Uterus (tissue), 4 donors: Measurements from ENCODE around the gene CLGN. TPM values are rescaled to one million over a fixed set of nuclear protein-coding genes. Genes with fewer than 3 reads are reported as not detected.
"Not testable (repeated sequence)": the region's sequence is repeated elsewhere in the genome, so short reads cannot be mapped to it uniquely, and the experiment has no call there.

Experiments
- DNase-seq, 2 donors: peaks; one replicate each; pipeline ENCODE4 v3.0.0-alpha.2; 2019 to 2020
- H3K27ac ChIP-seq, 2 donors: fragments of 200-600 bp; sonication (generic); 1 replicate in 1 of 2; 2 replicates in 1 of 2; pipeline ENCODE4 v1.5.1; 2016 to 2018
- H3K27me3 ChIP-seq, 2 donors: fragments of 200-600 bp; sonication (generic); one replicate each; pipeline ENCODE4 v1.5.1; 2018 to 2019; ENCODE audit warnings: control low read depth in 1 of 2
- H3K36me3 ChIP-seq, 2 donors: fragments of 200-600 bp; sonication (generic); one replicate each; pipeline ENCODE4 v1.5.1; 2019; ENCODE audit warnings: control low read depth in 1 of 2
- H3K4me1 ChIP-seq, 2 donors: fragments of 200-600 bp; sonication (generic); one replicate each; pipeline ENCODE4 v1.5.1; 2018 to 2019; ENCODE audit warnings: control low read depth in 1 of 2
- H3K4me3 ChIP-seq, 2 donors: fragments of 200-600 bp; sonication (generic); 1 replicate in 1 of 2; 2 replicates in 1 of 2; pipeline ENCODE4 v1.5.1; 2018 to 2019; ENCODE audit warnings: mild to moderate bottlenecking in 1 of 2
- H3K9me3 ChIP-seq, 2 donors: fragments of 200-600 bp; sonication (generic); one replicate each; pipeline ENCODE4 v1.5.1; 2019; ENCODE audit warnings: control low read depth in 1 of 2
- CTCF ChIP-seq, 4 experiments: fragments of 200-600 bp in 2 of 4; fragments of 450-650 bp in 2 of 4; sonication (generic) in 2 of 4; IDR thresholded peaks; one replicate each; pipeline ENCODE4 v1.5.1; 2016 to 2019; ENCODE audit warnings: antibody characterized with exemption in 4 of 4, mild to moderate bottlenecking in 2 of 4, moderate library complexity in 1 of 4
- POLR2A ChIP-seq, 2 donors: fragments of 450-650 bp; IDR thresholded peaks; one replicate each; pipeline ENCODE4 v1.6.1; 2016; ENCODE audit warnings: antibody characterized with exemption in 2 of 2, mild to moderate bottlenecking in 1 of 2, moderate library complexity in 1 of 2
- intact Hi-C: fragments of 100-400 bp; cut with DNase I; formaldehyde crosslinking; loops from one replicate; pipeline ENCODE4 v1.15.1; 2023; ENCODE audit warnings: low total_unique reads
- total RNA-seq, 4 donors: library from RNA; depleted of rRNA in 3 of 4; stranded (reverse); fragments of >200 nt in 3 of 4; gene quantifications; one replicate each; pipeline versions ENCODE4 v1.1.0 to v1.2.4, GENCODE V29; 2014 to 2023
- donor health status: DM: yes; HTN: yes; CAD: no.

The CLGN gene
- total RNA-seq, 4 donors from 2014 or later = under 0.01 to 4.5 (median 3.2) TPM; not detected in 1

GRCh38 chr4:140463614-140464013 is 36.2 kb upstream of the CLGN start:
- intact Hi-C loops = no loop called here
- no peaks in the 10 kb centered on the region for H3K36me3 ChIP-seq
- no peak for TF ChIP-seq POLR2A (IDR thresholded peaks at IDR 0.05)
- no peak for TF ChIP-seq CTCF (IDR thresholded peaks at IDR 0.05)

GRCh38 chr4:140463182-140463581 is 35.7 kb upstream of the CLGN start:
- Histone ChIP-seq H3K27ac (no peak overlapping the region), H3K27me3 (no peaks in the 10 kb centered on the region), H3K36me3 (no peaks in the 10 kb centered on the region), H3K4me1 (no peaks in the 10 kb centered on the region), H3K9me3 (no peaks in the 10 kb centered on the region), H3K4me3 (no peak overlapping the region)
- no peak for DNase-seq
- TF ChIP-seq POLR2A (IDR thresholded peaks at IDR 0.05) = no peak
- TF ChIP-seq CTCF (IDR thresholded peaks at IDR 0.05) = no peak
- intact Hi-C loops = no loop called here

More at GRCh38 chr4:140463614-140464013, 36.2 kb upstream of the CLGN start:
- Histone ChIP-seq H3K4me1 (no peaks in the 10 kb centered on the region), H3K27ac (no peak overlapping the region), H3K4me3 (no peak overlapping the region), H3K27me3 (no peaks in the 10 kb centered on the region), H3K9me3 (no peaks in the 10 kb centered on the region)
- DNase-seq = no peak

- no peaks in the 10 kb centered on the region for H3K27me3 ChIP-seq
- no peak for DNase-seq
- H3K27ac ChIP-seq = no peak overlapping the region
- no peaks in the 10 kb centered on the region for H3K36me3 ChIP-seq
- no peaks in the 10 kb centered on the region for H3K9me3 ChIP-seq
- intact Hi-C loops = no loop called here
- H3K4me1 ChIP-seq = no peaks in the 10 kb centered on the region
- TF ChIP-seq CTCF (IDR thresholded peaks at IDR 0.05) (no peak), POLR2A (IDR thresholded peaks at IDR 0.05) (no peak)
- no peak overlapping the region for H3K4me3 ChIP-seq
Measured at GRCh38 chr4:140450352-140450751, 22.9 kb upstream of the CLGN start.

- DNase-seq = no peak
- no peaks in the 10 kb centered on the region for H3K4me1 ChIP-seq
- no peak overlapping the region for H3K27ac ChIP-seq
- no peaks in the 10 kb centered on the region for H3K36me3 ChIP-seq
- no peak for TF ChIP-seq CTCF (IDR thresholded peaks at IDR 0.05)
- no peak for TF ChIP-seq POLR2A (IDR thresholded peaks at IDR 0.05)
- intact Hi-C loops = no loop called here
- H3K27me3 ChIP-seq = no peaks in the 10 kb centered on the region
- H3K4me3 ChIP-seq = no peak overlapping the region
- no peaks in the 10 kb centered on the region for H3K9me3 ChIP-seq
Measured at GRCh38 chr4:140448830-140449229, 21.4 kb upstream of the CLGN start.

GRCh38 chr4:140448162-140448561 is 20.7 kb upstream of the CLGN start:
- no peak for DNase-seq
- intact Hi-C loops = no loop called here
- H3K27ac ChIP-seq = no peak overlapping the region

GRCh38 chr4:140444347-140444746 is 16.9 kb upstream of the CLGN start:
- H3K27ac ChIP-seq, H3K36me3 ChIP-seq, H3K4me1 ChIP-seq, H3K27me3 ChIP-seq, H3K9me3 ChIP-seq, H3K4me3 ChIP-seq, intact Hi-C loops, DNase-seq: not testable (repeated sequence)

More at GRCh38 chr4:140448162-140448561, 20.7 kb upstream of the CLGN start:
- no peaks in the 10 kb centered on the region for H3K4me1 ChIP-seq
- H3K4me3 ChIP-seq = no peak overlapping the region
- TF ChIP-seq POLR2A (IDR thresholded peaks at IDR 0.05) = no peak
- no peak for TF ChIP-seq CTCF (IDR thresholded peaks at IDR 0.05)
- no peaks in the 10 kb centered on the region for H3K9me3 ChIP-seq
- H3K27me3 ChIP-seq = no peaks in the 10 kb centered on the region
- H3K36me3 ChIP-seq = no peaks in the 10 kb centered on the region
